AG09309 (cell line): ENCODE results near the gene COPZ2.

ENCODE experiments used
- DNase-seq: peaks from one replicate; pipeline ENCODE4 v3.0.0-alpha.2; 2010; ENCODE audit warnings: low read depth
- H3K4me3 ChIP-seq: 2 replicates; pipeline ENCODE4 v1.5.1; 2011; ENCODE audit warnings: mild to moderate bottlenecking, low read depth, low read length, moderate library complexity; ENCODE audit not compliant: control insufficient read depth
- CTCF ChIP-seq: IDR thresholded peaks from 2 replicates; pipeline ENCODE4 v1.5.1; 2011; ENCODE audit warnings: mild to moderate bottlenecking, low read depth, low read length, inconsistent platforms; ENCODE audit not compliant: insufficient read depth, control insufficient read depth; ENCODE audit errors: missing control alignments

COPZ2 gene

DNA sequence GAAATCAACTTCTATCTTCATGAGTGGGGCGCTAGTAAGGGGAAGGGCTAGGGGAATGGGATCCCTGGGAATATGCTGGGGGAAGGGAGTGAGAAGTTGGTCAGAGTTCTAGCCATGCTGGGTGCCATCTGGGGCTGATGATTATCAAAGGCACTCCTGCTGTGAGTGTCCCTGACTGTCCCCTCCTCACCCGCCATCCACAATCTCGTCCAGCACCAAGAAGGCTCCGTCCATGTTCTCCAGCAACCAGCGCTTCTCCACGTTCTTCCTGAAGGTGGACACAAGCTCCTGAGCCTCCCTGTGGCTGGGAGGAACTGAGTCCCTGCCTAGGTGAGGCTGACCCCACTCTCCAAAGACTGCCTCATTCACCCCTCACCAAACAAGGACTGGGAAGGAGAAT is 5.6 kb downstream of the COPZ2 start:
- H3K4me3 ChIP-seq = no peak overlapping the region
- no peak for TF ChIP-seq CTCF

DNA sequence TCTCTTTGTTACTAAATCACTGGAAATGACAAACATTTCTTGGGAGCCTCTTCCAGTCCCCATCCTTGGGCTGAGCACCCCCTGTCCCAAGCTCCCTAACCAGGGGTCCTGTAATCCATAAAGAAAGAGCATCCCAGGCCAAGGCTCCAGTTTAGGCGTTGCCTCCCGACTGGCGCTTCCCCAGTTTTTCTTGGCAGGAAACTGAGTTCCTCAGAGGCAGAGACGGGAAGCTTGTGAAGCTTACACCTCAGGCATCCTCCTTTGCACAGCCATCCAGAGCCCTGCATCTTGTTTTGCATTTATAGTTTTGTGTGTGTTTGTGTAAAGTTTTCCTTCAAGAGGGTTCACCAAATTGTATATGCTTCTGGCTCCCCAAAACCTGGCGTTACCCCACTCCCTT is 7.1 kb downstream of the COPZ2 start:
- no peak overlapping the region for H3K4me3 ChIP-seq
- TF ChIP-seq CTCF = no peak
- DNase-seq = no peak

More for the DNA sequence above, 5.6 kb downstream of the COPZ2 start:
- no peak for DNase-seq

DNA sequence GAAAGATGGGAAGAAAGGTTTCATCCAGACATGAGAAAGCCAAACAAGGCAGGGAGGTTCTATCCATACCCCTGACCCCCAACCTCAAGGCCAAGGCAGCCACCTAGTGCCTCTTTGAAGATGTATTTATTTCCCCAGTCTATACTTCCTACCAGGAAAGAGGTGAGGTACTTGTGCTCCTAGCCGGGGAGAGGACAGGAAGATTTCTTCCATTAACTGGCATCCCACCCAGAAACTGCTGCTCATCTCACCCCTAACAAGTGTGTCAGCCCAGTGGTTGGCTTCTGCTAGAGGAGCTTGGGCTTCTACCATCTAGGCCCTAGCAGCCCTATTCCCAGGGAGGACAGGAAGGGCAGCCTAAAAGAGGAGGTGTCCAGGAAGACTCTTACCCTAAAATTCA is 8.9 kb downstream of the COPZ2 start:
- H3K4me3 ChIP-seq = no peak overlapping the region
- TF ChIP-seq CTCF = no peak
- DNase-seq = no peak

GRCh38 chr17:48027322-48027981 is 10.1 kb downstream of the COPZ2 start:
- DNase-seq = no peak
- no peak overlapping the region for H3K4me3 ChIP-seq
- no peak for TF ChIP-seq CTCF

GRCh38 chr17:48026502-48027321 is 10.9 kb downstream of the COPZ2 start:
- peak; percentile 96 for TF ChIP-seq CTCF
- H3K4me3 ChIP-seq = no peak overlapping the region
- peak; percentile 86 for DNase-seq

GRCh38 chr17:48025904-48026501 is 11.6 kb downstream of the COPZ2 start:
- no peak for DNase-seq
- TF ChIP-seq CTCF = no peak
- H3K4me3 ChIP-seq = peak overlapping the region; percentile 12
